Measurements from ENCODE around the gene LILRB5.
"Not testable (repeated sequence)": the region's sequence is repeated elsewhere in the genome, so short reads cannot be mapped to it uniquely, and the experiment has no call there.

The LILRB5 gene

GRCh38 chr19:54209058-54209810, 47.8 kb downstream of the LILRB5 start:
- H3K4me3 ChIP-seq (ENCODE audit: control insufficient read depth, low read depth, low read length): no peak overlapping the region
- no peak for DNase-seq (ENCODE audit: low read depth)
- no peak for TF ChIP-seq CTCF (conservative IDR thresholded peaks at IDR 0.05; ENCODE audit: control insufficient read depth, insufficient read depth, low read depth, low read length)

GRCh38 chr19:54208784-54209057, 48.4 kb downstream of the LILRB5 start:
- DNase-seq (ENCODE audit: low read depth): peak; percentile 30
- no peak for TF ChIP-seq CTCF (conservative IDR thresholded peaks at IDR 0.05; ENCODE audit: control insufficient read depth, insufficient read depth, low read depth, low read length)
- H3K4me3 ChIP-seq (ENCODE audit: control insufficient read depth, low read depth, low read length): no peak overlapping the region

DNA sequence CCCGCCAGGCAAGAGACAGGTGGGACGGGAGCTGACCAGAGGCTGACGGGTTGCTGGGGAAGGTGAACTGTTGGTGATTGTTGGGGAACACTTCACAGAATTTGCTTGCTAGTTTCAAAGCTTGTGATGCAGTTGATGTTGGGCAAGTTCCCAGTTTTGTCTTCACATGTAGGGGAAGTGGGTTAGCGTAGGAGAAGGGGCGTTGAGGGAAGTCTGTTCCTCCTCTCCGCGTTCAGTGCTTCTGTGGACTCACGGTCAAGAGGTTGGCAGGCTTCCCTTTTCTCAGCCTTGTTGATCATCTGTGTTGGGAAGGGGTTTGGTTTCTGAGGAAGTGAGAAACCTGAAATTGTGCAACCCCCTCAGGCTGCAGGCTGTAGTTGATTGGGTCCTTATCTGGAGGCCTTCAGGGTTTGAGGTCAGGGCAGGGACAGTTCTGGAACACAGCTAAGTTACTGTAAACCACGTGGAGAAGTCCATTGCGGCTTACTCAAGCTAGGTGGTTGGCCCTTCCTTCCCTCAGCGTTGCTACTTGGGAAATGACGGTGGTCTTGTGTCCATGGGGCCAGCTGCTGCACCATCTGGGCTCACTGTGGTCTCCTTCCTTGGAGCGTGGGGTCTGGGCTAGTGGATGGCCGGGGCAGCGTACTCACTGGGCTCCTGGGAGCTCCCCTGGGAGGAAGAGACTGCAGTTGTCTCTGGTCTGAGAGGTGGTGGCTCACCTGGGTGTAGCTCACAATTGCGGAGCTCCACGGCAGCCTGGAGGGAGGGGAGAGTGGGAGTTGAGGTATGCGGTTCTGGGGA, 48.9 kb downstream of the LILRB5 start:
- peak; percentile 98 for DNase-seq (ENCODE audit: low read depth)
- no peak for TF ChIP-seq CTCF (conservative IDR thresholded peaks at IDR 0.05; ENCODE audit: control insufficient read depth, insufficient read depth, low read depth, low read length)
- no peak overlapping the region for H3K4me3 ChIP-seq (ENCODE audit: control insufficient read depth, low read depth, low read length)

- no peak for DNase-seq (ENCODE audit: low read depth)
- TF ChIP-seq CTCF (conservative IDR thresholded peaks at IDR 0.05; ENCODE audit: control insufficient read depth, insufficient read depth, low read depth, low read length): no peak
- H3K4me3 ChIP-seq (ENCODE audit: control insufficient read depth, low read depth, low read length): no peak overlapping the region
Measured at GRCh38 chr19:54207676-54207982, 49.4 kb downstream of the LILRB5 start.

GRCh38 chr19:54207193-54207592, 49.9 kb downstream of the LILRB5 start:
- H3K4me3 ChIP-seq (ENCODE audit: control insufficient read depth, low read depth, low read length); DNase-seq (ENCODE audit: low read depth): not testable (repeated sequence)

DNA sequence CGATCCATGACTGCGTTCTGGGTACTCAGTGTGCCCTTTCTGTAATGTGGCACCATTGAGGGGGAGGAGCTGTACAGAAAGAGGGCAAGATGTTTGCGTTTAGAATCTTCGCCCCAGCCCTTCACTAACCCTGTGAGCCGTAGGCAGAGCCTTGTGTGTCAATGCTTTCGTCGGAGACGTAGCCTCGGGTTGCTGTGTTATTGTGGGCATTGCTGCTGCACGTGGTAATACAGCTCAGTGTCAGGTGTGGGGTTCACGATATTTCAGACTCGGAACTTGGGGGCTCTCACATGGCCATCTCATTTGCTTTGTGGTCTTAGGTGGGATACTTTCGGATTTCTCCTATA, 50.3 kb downstream of the LILRB5 start:
- no peak for TF ChIP-seq CTCF (conservative IDR thresholded peaks at IDR 0.05; ENCODE audit: control insufficient read depth, insufficient read depth, low read depth, low read length)
- no peak for DNase-seq (ENCODE audit: low read depth)
- no peak overlapping the region for H3K4me3 ChIP-seq (ENCODE audit: control insufficient read depth, low read depth, low read length)

DNA sequence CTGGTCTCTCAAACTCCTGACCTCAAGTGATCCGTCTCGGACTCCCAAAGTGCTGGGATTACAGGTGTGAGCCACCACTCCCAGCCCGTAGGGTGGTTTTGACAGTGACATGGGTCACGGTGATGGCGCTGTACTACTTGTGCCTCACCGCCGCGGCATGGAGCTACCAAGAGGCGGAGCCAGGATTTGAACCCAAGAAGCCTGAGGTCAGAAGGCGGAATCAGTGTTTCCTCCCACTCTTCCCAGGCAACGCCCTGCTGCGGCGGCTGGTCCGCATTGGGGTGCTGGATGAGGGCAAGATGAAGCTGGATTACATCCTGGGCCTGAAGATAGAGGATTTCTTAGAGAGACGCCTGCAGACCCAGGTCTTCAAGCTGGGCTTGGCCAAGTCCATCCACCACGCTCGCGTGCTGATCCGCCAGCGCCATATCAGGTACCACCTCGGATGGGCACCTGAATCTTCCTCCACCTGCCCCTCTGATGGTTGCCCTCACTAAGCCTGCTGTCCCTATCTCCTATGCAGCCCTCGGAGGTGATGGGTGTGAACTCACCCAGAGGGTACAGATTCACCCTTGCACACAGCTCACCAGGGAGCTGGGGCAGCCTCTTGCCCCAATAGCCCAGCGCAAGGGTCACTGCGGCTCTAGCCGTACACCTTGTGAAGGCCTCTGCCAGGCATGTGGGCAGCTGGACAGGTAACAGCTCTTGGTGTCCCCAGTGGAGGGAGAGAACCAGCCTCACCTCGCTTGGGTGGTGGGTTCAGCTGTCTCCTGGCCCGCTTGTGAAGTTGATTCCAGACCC, 50.8 kb downstream of the LILRB5 start:
- DNase-seq (ENCODE audit: low read depth): no peak
- no peak overlapping the region for H3K4me3 ChIP-seq (ENCODE audit: control insufficient read depth, low read depth, low read length)
- TF ChIP-seq CTCF (conservative IDR thresholded peaks at IDR 0.05; ENCODE audit: control insufficient read depth, insufficient read depth, low read depth, low read length): no peak
